Measurements from ENCODE around the gene FAM117A. TPM values are rescaled to one million over a fixed set of nuclear protein-coding genes. Genes with fewer than 3 reads are reported as not detected.

The FAM117A gene
- total RNA-seq, 6 donors from 2014 or later: 15.1 to 22.0 (median 18.2) TPM

- peaks cover 3 to 30% (median 15%) of the 10 kb centered on the region in 4 donors for H3K4me1 ChIP-seq
- DNase-seq (no peak), ATAC-seq (ENCODE audit: low FRiP score in 2 of 2) (no peak)
- H3K36me3 ChIP-seq: no peaks in the 10 kb centered on the region
- 87% methylated on average over 8 to 9 of the region's 9 CpGs for WGBS, 2 donors
- H3K9me3 ChIP-seq: no peaks in the 10 kb centered on the region
- no peak overlapping the region for H3K4me3 ChIP-seq
- H3K27ac ChIP-seq: peak overlapping the region in 1 of 4 donors; percentile 56
- no peaks in the 10 kb centered on the region for H3K27me3 ChIP-seq
- TF ChIP-seq EP300 (IDR thresholded peaks at IDR 0.05): no peak
- no peak for TF ChIP-seq POLR2AphosphoS5 (IDR thresholded peaks at IDR 0.05)
- no peak for TF ChIP-seq POLR2A (IDR thresholded peaks at IDR 0.05)
- TF ChIP-seq CTCF (IDR thresholded peaks at IDR 0.05): no peak
These were observed 7.4 kb downstream of the FAM117A start for GRCh38 chr17:49756323-49757150.

DNA sequence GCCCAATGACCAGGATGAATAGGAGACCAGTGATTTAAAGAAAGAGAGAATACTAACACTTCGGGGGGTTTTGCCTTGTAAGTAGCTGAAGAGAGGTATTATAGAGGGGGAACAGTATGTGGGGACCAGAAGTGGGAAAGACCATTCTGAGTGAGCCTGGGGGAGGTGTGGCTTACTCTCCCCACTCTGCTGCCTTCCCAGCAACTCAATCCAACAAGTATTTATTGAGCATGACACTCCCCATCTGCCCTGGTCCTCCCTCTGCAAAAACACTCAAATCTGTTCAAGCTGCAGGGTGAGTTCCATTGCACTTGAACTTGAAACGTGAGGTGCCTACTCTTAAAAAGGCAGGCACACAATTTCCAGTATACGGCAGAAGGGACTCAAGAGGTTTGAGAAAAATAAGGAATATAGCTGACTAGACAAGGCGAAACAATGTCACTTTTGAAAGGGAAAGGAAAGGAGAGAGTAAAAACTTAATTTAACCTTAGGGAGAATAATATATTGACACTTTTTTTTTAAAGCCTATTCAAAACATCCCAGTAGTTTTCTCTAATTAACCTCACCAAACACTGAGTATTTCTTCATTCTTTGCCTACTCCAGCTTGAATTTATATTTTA, 8.2 kb downstream of the FAM117A start:
- TF ChIP-seq EP300 (IDR thresholded peaks at IDR 0.05) (peak in 1 of 4 donors; percentile 16), CTCF (IDR thresholded peaks at IDR 0.05) (no peak), POLR2A (IDR thresholded peaks at IDR 0.05) (peak in 1 of 4 donors; percentile 13)
- WGBS, 2 donors: 61 to 73% methylated on average over 4 of the region's 4 CpGs
- peak in 1 of 2 donors; percentile 84 for ATAC-seq (ENCODE audit: low FRiP score in 2 of 2)

DNA sequence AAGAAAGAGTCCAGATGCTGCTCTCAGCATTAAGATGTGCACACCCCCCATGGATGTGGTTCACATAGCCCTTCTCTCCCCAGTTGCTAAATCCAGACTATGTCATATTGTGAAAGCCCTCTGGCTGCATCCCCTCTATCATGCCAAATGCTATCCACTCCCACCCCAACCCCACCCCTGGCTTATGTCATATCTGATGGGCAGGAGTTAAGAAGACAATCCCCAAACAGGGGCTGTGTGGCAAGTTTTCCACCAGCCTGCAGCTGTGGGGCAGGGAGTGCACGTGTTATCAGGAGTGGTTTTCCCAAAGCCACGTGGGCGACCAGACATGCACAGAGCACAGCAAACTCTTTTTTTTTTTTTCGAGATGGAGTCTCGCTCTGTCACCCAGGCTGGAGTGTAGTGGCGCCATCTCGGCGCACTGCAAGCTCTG, 10.0 kb downstream of the FAM117A start:
- ATAC-seq (ENCODE audit: low FRiP score in 2 of 2) (peak in 1 of 2 donors; percentile 75), DNase-seq (no peak)
- Histone ChIP-seq H3K4me1 (peaks cover 3 to 30% (median 10%) of the 10 kb centered on the region in 4 donors), H3K36me3 (no peaks in the 10 kb centered on the region), H3K27me3 (no peaks in the 10 kb centered on the region), H3K27ac (no peak overlapping the region), H3K4me3 (no peak overlapping the region), H3K9me3 (no peaks in the 10 kb centered on the region)
- TF ChIP-seq POLR2A (IDR thresholded peaks at IDR 0.05): no peak
- TF ChIP-seq POLR2AphosphoS5 (IDR thresholded peaks at IDR 0.05): no peak
- no peak for TF ChIP-seq CTCF (IDR thresholded peaks at IDR 0.05)
- TF ChIP-seq EP300 (IDR thresholded peaks at IDR 0.05): no peak
- WGBS, 2 donors: 78 to 92% methylated on average over 5 to 8 of the region's 8 CpGs

More for the DNA sequence above, 8.2 kb downstream of the FAM117A start:
- Histone ChIP-seq H3K27me3 (no peaks in the 10 kb centered on the region), H3K4me1 (peaks cover 3 to 30% (median 10%) of the 10 kb centered on the region in 4 donors), H3K27ac (peak overlapping the region; percentile 34 to 56 (median 42)), H3K36me3 (no peaks in the 10 kb centered on the region), H3K4me3 (no peak overlapping the region), H3K9me3 (no peaks in the 10 kb centered on the region)
- peak in 1 of 2 donors; percentile 59 for DNase-seq

- no peaks in the 10 kb centered on the region for H3K9me3 ChIP-seq
- H3K4me3 ChIP-seq: no peak overlapping the region
- H3K27ac ChIP-seq: no peak overlapping the region
- peaks cover 3 to 30% (median 12%) of the 10 kb centered on the region in 4 donors for H3K4me1 ChIP-seq
- TF ChIP-seq POLR2AphosphoS5 (IDR thresholded peaks at IDR 0.05): no peak
- WGBS, 2 donors: 83 to 89% methylated on average over 3 of the region's 3 CpGs
- no peaks in the 10 kb centered on the region for H3K36me3 ChIP-seq
- DNase-seq (no peak), ATAC-seq (ENCODE audit: low FRiP score in 2 of 2) (no peak)
- no peaks in the 10 kb centered on the region for H3K27me3 ChIP-seq
These were observed 11.4 kb downstream of the FAM117A start for GRCh38 chr17:49752508-49752907.

- no peak for ATAC-seq (ENCODE audit: low FRiP score in 2 of 2)
- TF ChIP-seq POLR2AphosphoS5 (IDR thresholded peaks at IDR 0.05) (no peak), EP300 (IDR thresholded peaks at IDR 0.05) (no peak)
- Histone ChIP-seq H3K9me3 (no peaks in the 10 kb centered on the region), H3K36me3 (no peaks in the 10 kb centered on the region), H3K4me3 (no peak overlapping the region), H3K4me1 (peaks cover 3 to 19% (median 7%) of the 10 kb centered on the region in 4 donors), H3K27me3 (no peaks in the 10 kb centered on the region), H3K27ac (no peak overlapping the region)
- DNase-seq: no peak
- WGBS, 2 donors: 95 to 100% methylated on average over 3 of the region's 3 CpGs
These were observed 14.2 kb downstream of the FAM117A start for GRCh38 chr17:49749730-49750129.

Data from upper lobe of left lung (tissue), 6 donors.